BLaER1 treated with 17β-estradiol and CSF1 and Interleukin-3, amounts not matched to agents 10 nM and 100 nM (cell line): ENCODE data around the gene GHRL.
"Not testable (repeated sequence)": the region's sequence is repeated elsewhere in the genome, so short reads cannot be mapped to it uniquely, and the experiment has no call there.

ENCODE experiments used
- H3K27ac ChIP-seq, 11 experiments: shearing (Covaris generic); formaldehyde crosslinking; 2 replicates each; pipeline ENCODE4 v1.8.1; 2022
- H3K27me3 ChIP-seq, 11 experiments: shearing (Covaris generic); formaldehyde crosslinking; 2 replicates each; pipeline ENCODE4 v1.8.1; 2022
- H3K36me3 ChIP-seq, 11 experiments: shearing (Covaris generic); formaldehyde crosslinking; 2 replicates each; pipeline ENCODE4 v1.8.1; 2022
- H3K4me1 ChIP-seq, 10 experiments: shearing (Covaris generic); formaldehyde crosslinking; 2 replicates each; pipeline ENCODE4 v1.8.1; 2022
- H3K4me2 ChIP-seq, 11 experiments: shearing (Covaris generic); formaldehyde crosslinking; 2 replicates each; pipeline ENCODE4 v1.8.1; 2022
- H3K4me3 ChIP-seq, 10 experiments: shearing (Covaris generic); formaldehyde crosslinking; 2 replicates each; pipeline ENCODE4 v1.8.1; 2022
- H3K9ac ChIP-seq, 11 experiments: shearing (Covaris generic); formaldehyde crosslinking; 2 replicates each; pipeline ENCODE4 v1.8.1; 2022
- H3K9me3 ChIP-seq, 11 experiments: shearing (Covaris generic); formaldehyde crosslinking; replicated peaks in 1 of 11; 2 replicates each; pipeline ENCODE4 v1.8.1; 2022
- H4K20me1 ChIP-seq, 11 experiments: shearing (Covaris generic); formaldehyde crosslinking; 2 replicates each; pipeline ENCODE4 v1.8.1; 2022
- Cebpa-rat ChIP-seq, 11 experiments: shearing (Covaris generic); IDR thresholded peaks; 2 replicates each; pipeline ENCODE4 v1.8.1; 2022

Gene GHRL

GRCh38 chr3:10274601-10275000 lies 18.1 kb downstream of the GHRL start:
- Histone ChIP-seq H3K27me3 (no peaks in the 10 kb centered on the region), H3K4me1 (peaks cover 38 to 49% (median 43%) of the 10 kb centered on the region in 10 experiments), H3K9me3 (no peaks in the 10 kb centered on the region), H3K4me3 (no peak overlapping the region), H3K27ac (no peak overlapping the region; a peak in 1 of 22 replicates), H3K4me2 (peak overlapping the region; percentile 58 to 85 (median 75); a peak in 19 of 22 replicates), H4K20me1 (peaks cover 92 to 100% (median 96%) of the 10 kb centered on the region in 11 experiments), H3K36me3 (peaks cover 84 to 100% (median 98%) of the 10 kb centered on the region in 11 experiments), H3K9ac (no peak overlapping the region)
- TF ChIP-seq Cebpa-rat (IDR thresholded peaks at IDR 0.05) = no peak

GRCh38 chr3:10273702-10274305 lies 18.9 kb downstream of the GHRL start:
- H3K9ac ChIP-seq = peak overlapping the region in 10 of 11 experiments; percentile 0 to 49 (median 24); a peak in 11 of 22 replicates
- H3K27ac ChIP-seq = peak overlapping the region in 3 of 11 experiments; percentile 15 to 49 (median 28); a peak in 6 of 22 replicates
- H3K4me3 ChIP-seq = 0 out of 20 replicates have a peak overlapping the region, but pooled peaks of 2 of the 10 experiments have one; percentile 13 to 26
- H3K36me3 ChIP-seq = peaks cover 84 to 100% (median 100%) of the 10 kb centered on the region in 11 experiments
- H3K27me3 ChIP-seq = no peaks in the 10 kb centered on the region
- peak overlapping the region; percentile 58 to 85 (median 75) for H3K4me2 ChIP-seq
- TF ChIP-seq Cebpa-rat (IDR thresholded peaks at IDR 0.05) = no peak
- H3K4me1 ChIP-seq = peaks cover 37 to 49% (median 39%) of the 10 kb centered on the region in 10 experiments
- H4K20me1 ChIP-seq = peaks cover 99 to 100% (median 100%) of the 10 kb centered on the region in 11 experiments
- no peaks in the 10 kb centered on the region for H3K9me3 ChIP-seq

- Histone ChIP-seq H3K4me2 (peak overlapping the region; percentile 58 to 85 (median 75)), H3K9me3 (no peaks in the 10 kb centered on the region), H3K36me3 (peaks cover 82 to 100% (median 100%) of the 10 kb centered on the region in 11 experiments), H3K9ac (peak overlapping the region in 10 of 11 experiments; percentile 5 to 49 (median 24); a peak in 10 of 22 replicates), H4K20me1 (peaks cover 99 to 100% (median 100%) of the 10 kb centered on the region in 11 experiments), H3K27me3 (no peaks in the 10 kb centered on the region), H3K4me3 (no peak overlapping the region), H3K4me1 (peaks cover 34 to 49% (median 39%) of the 10 kb centered on the region in 10 experiments), H3K27ac (peak overlapping the region in 5 of 11 experiments; percentile 3 to 49 (median 15); a peak in 2 of 22 replicates)
- TF ChIP-seq Cebpa-rat (IDR thresholded peaks at IDR 0.05) = no peak
Observed at GRCh38 chr3:10272977-10273376, 19.8 kb downstream of the GHRL start.

- H3K4me1 ChIP-seq = peaks cover 29 to 47% (median 39%) of the 10 kb centered on the region in 10 experiments
- H3K36me3 ChIP-seq = peaks cover 80 to 100% (median 100%) of the 10 kb centered on the region in 11 experiments
- peaks cover 99 to 100% (median 100%) of the 10 kb centered on the region in 11 experiments for H4K20me1 ChIP-seq
- not testable (repeated sequence) for H3K4me3 ChIP-seq, H3K9me3 ChIP-seq, H3K27me3 ChIP-seq, H3K27ac ChIP-seq
- H3K9ac ChIP-seq = 0 out of 22 replicates have a peak overlapping the region, but pooled peaks of 1 of the 11 experiments have one; percentile 15
- H3K4me2 ChIP-seq = peak overlapping the region; percentile 58 to 85 (median 75); a peak in 21 of 22 replicates
Observed at GRCh38 chr3:10272476-10272875, 20.3 kb downstream of the GHRL start.

GRCh38 chr3:10269443-10269842 lies 23.3 kb downstream of the GHRL start:
- no peaks in the 10 kb centered on the region for H3K9me3 ChIP-seq
- no peaks in the 10 kb centered on the region for H3K27me3 ChIP-seq
- H4K20me1 ChIP-seq = peaks cover 98 to 100% (median 100%) of the 10 kb centered on the region in 11 experiments
- TF ChIP-seq Cebpa-rat (IDR thresholded peaks at IDR 0.05) = no peak
- H3K4me1 ChIP-seq = peaks cover 20 to 49% (median 26%) of the 10 kb centered on the region in 10 experiments
- H3K36me3 ChIP-seq = peaks cover 77 to 100% (median 99%) of the 10 kb centered on the region in 11 experiments
- no peak overlapping the region for H3K4me2 ChIP-seq
- H3K27ac ChIP-seq = no peak overlapping the region
- no peak overlapping the region for H3K9ac ChIP-seq
- H3K4me3 ChIP-seq = no peak overlapping the region

- Histone ChIP-seq H3K27ac (no peak overlapping the region), H3K4me1 (peaks cover 14 to 47% (median 21%) of the 10 kb centered on the region in 10 experiments), H3K36me3 (peaks cover 78 to 100% (median 99%) of the 10 kb centered on the region in 11 experiments), H3K4me2 (no peak overlapping the region), H3K9me3 (no peaks in the 10 kb centered on the region), H3K4me3 (no peak overlapping the region), H4K20me1 (peaks cover 98 to 100% (median 100%) of the 10 kb centered on the region in 11 experiments), H3K9ac (no peak overlapping the region), H3K27me3 (no peaks in the 10 kb centered on the region)
- no peak for TF ChIP-seq Cebpa-rat (IDR thresholded peaks at IDR 0.05)
Observed at GRCh38 chr3:10268930-10269329, 23.8 kb downstream of the GHRL start.

GRCh38 chr3:10268116-10268515 lies 24.6 kb downstream of the GHRL start:
- Histone ChIP-seq H3K27ac (peak overlapping the region in 1 of 11 experiments; percentile 17; a peak in 1 of 22 replicates), H3K4me1 (peaks cover 6 to 44% (median 13%) of the 10 kb centered on the region in 10 experiments), H3K36me3 (peaks cover 86 to 100% (median 99%) of the 10 kb centered on the region in 11 experiments), H3K9me3 (no peaks in the 10 kb centered on the region), H3K9ac (peak overlapping the region in 1 of 11 experiments; percentile 20; a peak in 1 of 22 replicates), H3K4me2 (peak overlapping the region in 1 of 11 experiments; percentile 49; a peak in 3 of 22 replicates), H4K20me1 (peaks cover 98 to 100% (median 100%) of the 10 kb centered on the region in 11 experiments), H3K4me3 (no peak overlapping the region), H3K27me3 (no peaks in the 10 kb centered on the region)
- no peak for TF ChIP-seq Cebpa-rat (IDR thresholded peaks at IDR 0.05)

GRCh38 chr3:10266936-10267335 lies 25.8 kb downstream of the GHRL start:
- Histone ChIP-seq H3K36me3 (peaks cover 88 to 100% (median 99%) of the 10 kb centered on the region in 11 experiments), H3K4me1 (peaks cover 0 to 35% (median 1%) of the 10 kb centered on the region in 10 experiments; a peak in 10 of 20 replicates), H4K20me1 (peaks cover 98 to 100% (median 100%) of the 10 kb centered on the region in 11 experiments), H3K4me2 (0 out of 22 replicates have a peak overlapping the region, but pooled peaks of 1 of the 11 experiments have one; percentile 4)
- not testable (repeated sequence) for H3K9me3 ChIP-seq, H3K27ac ChIP-seq, H3K4me3 ChIP-seq, H3K27me3 ChIP-seq, H3K9ac ChIP-seq

GRCh38 chr3:10265833-10266232 lies 26.9 kb downstream of the GHRL start:
- no peak overlapping the region for H3K4me3 ChIP-seq
- H3K27me3 ChIP-seq = no peaks in the 10 kb centered on the region
- H3K9ac ChIP-seq = no peak overlapping the region
- no peak for TF ChIP-seq Cebpa-rat (IDR thresholded peaks at IDR 0.05)
- peaks cover 0 to 41% (median 0%) of the 10 kb centered on the region in 10 experiments; a peak in 6 of 20 replicates for H3K4me1 ChIP-seq
- H3K9me3 ChIP-seq = no peaks in the 10 kb centered on the region
- peaks cover 88 to 100% (median 99%) of the 10 kb centered on the region in 11 experiments for H3K36me3 ChIP-seq
- no peak overlapping the region for H3K4me2 ChIP-seq
- no peak overlapping the region for H3K27ac ChIP-seq
- H4K20me1 ChIP-seq = peaks cover 98 to 100% (median 100%) of the 10 kb centered on the region in 11 experiments
